NCI-H1417 treated with DMSO at 0.1 percent for 48 hours (cell line): ENCODE data around the gene FBN1.

Experiments
- DNase-seq: peaks from one replicate; lab custom pipeline; 2025; lab: John Stamatoyannopoulos, UW

The FBN1 gene

DNA sequence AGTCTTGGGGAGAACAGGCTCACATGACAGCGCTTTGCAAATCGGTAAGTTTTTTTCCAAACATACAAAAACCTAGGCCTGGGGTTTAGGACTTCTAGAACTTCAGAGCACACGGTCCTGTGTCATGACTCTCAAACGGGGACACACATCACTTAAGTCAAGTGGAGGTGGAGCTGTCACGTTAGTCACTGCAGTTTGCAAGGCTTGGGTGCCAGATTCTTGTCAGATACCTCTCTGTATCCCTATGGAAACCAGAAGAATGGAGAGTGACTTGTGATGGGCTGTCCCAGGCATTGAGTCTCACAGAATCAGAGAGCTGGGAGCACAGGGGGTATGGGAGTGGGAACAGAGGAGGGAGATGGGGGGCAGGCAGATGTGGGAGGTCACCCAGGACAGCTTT is 249.5 kb downstream of the FBN1 start:
- DNase-seq, result no peak

DNA sequence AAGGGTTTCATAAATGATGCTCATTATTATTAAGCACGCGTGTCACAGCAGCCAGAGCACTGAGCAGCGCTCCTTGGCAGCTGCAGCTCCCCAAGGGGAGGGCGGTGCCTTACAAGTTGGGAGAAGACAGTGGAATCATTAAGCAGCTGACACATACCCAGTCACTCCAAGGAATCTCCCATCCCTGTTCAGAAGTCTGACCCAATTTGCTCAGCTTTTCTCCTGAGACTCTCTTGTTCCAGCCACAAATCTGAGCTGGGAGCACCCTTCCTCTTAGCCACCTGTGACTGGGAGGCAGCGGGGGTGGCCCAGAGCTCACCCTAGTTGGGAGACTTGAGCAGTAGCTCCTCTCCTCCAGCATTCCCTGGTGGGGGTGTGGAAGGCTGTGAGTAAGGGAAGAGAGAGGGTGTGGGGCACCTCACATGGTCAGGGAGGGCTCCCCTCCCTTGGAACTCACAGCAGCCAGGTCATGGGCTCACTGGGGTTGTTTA is 249.9 kb downstream of the FBN1 start:
- DNase-seq, result no peak

DNA sequence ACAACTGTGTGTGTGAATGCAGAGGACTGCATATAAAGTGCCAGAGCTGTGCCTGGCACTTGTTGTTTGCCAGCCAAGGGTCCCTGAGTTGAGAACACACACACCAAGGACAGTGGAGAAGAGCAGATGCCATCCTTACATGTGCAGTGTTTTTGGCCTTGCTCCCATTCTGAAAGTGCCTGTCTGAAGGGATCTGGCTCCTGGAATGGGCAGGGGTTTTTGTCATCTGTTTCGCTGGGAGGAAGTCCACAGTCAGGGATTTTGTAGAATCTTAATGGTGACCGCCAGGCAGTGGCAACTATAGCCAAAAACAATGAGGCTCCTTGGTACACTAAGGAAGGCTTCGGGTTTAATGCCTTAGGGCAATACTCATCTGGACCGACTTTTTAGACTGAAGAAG is 250.5 kb downstream of the FBN1 start:
- DNase-seq, result no peak

DNA sequence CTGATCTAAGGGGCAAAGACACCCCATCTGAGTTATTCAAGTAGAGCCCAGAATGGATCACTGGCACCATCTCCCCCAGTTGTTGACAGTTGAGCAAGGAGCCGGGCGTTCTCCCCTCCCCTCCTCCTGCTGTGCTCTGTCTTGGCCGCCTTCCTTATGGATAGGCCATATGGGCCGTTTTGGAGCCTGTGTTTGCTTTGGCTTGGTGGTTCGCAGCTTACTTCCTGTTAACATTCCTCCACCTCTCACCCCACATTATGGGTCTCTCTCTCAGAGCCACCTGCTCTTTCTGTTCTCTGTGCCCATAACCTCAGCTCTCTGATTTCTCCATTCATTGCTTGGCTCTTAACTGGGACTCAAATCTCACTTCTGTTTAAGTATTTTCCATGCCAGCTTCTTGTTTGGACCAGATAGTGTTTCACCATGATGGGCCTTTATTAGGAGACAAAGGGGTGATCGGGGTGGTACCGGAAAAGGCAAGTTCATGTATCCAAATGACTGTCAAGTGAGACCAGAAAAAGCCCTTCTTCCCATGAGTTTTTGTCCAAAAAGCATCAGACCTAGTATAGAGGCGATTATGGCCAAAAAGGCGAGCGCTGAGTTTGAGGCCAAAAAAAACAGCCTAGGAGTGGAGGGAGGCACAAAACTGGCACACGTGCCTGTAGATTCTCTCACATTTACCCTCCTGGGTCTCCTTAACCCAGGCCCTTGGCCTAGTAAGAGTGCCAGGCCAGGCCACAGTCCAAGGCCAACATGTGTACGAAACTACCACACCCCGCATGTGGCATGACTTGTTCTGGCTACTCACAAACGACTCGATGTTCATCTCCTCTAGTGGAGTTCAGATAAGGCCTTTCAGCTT is 251.6 kb downstream of the FBN1 start:
- no peak for DNase-seq

DNA sequence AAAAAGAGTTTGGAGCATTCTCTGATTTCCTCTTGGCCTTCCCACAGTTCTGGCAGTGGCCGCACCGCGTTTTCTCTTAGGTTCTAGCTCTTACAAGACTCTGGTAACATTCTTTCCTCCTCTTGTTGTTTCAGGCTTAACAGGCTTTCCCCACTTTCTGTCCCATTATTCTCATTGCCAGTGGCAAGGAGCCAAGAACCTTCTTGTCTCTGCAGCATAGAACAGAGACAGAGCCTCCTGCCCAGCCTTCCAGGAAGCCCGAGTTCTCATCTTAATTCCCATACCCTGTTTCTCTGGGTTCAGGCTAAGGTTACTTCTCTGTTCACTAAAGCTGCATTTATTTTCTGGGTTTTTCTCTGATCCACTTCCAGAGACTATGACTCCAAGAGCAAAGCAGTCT is 253.2 kb downstream of the FBN1 start:
- no peak for DNase-seq

DNA sequence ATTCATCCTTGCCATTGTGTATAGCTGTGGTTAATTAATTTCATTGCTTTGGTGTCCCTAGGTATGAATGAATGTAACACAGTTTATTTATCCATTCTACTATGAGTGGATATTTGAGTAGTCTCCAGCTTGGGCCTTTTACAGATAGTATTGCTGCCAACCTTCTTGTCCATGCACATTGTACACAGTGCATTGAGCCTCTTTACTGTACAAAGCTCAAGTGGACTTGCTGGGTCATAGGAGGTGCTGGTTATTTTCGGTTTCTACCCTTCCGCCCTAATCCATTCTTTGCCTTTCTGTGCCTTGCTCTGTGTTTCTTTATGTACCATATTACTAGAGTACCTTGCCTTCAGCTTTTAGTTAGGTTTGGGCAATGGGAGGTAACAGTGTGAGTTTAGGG is 253.6 kb downstream of the FBN1 start:
- no peak for DNase-seq

DNA sequence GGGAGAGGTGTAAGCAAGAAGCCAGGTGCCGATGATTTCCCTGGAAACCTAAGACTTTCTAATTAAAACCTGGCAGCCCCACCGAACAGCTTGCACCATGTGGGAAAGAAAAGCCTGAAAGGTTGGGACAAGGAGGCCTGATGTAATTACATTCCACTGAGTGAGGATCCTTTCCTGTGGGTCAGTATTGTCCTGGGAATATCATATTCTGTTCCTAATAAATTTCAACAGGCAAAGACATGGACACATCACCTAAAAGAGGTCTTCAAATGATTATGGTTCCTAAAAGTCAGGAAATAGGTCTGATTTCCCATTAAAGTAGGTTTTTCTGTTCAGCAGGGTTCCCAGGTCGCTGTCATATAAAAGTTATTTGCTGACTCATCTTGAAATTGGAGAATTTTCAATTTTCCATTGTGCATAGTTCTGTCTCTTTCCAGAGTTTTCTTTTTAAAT is 255.8 kb downstream of the FBN1 start:
- no peak for DNase-seq

DNA sequence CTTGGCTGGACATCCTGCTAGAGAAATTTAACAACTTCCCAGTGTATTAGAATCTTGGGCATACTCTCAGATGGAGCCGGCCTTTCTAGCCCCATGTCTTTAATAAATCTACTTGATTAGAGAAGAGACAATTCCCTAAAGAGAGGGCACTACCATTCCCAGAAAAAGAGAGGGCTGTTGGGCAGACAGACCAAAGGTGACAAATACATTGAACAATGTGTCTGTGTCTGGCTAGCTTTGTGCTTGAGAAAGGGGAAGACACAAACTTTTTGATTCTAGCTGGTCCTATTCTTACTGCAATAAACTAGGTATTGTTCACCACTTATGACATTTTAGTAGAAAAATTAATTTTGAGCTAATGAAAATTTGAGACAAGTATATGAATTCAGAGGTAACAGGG is 256.6 kb downstream of the FBN1 start:
- DNase-seq, result no peak

DNA sequence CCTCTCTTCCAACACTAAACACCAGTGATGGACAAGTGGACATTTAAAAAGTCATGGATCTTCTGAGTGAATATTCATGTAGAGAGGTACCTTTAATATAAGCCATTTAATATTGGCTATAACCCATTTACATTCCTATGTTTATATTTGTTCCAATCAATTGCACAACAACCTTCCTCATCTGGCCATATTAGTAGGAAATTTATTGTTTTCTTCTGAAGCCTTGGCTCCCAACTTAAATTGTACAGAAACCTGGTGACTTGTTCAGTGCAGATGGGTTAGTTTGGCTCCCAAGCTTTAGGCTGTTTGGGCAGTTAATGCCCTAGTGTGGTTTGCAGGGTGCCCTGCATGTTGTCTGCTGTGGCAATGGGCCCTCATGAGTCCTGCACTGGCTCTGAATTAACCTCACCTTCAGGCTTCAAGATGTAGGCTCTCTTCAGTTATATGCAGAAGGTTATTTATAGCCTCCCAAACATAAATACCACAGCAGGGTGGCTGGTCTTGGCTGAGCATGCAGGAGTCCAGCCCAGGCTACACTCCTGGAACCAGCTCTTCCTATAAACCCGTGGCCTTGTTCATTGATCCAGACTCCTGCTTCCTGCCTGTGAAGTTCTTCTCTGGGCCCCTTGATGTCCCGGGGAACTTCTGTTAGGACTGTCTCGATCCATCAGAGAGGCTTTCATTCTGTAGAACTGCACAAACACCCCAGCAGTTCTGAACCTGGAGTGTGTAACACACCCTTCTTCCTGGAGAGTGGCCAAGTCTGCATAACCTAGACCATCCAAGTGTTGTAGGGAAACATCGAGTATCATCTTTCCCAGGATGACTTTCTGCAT is 257.3 kb downstream of the FBN1 start:
- DNase-seq, result no peak

DNA sequence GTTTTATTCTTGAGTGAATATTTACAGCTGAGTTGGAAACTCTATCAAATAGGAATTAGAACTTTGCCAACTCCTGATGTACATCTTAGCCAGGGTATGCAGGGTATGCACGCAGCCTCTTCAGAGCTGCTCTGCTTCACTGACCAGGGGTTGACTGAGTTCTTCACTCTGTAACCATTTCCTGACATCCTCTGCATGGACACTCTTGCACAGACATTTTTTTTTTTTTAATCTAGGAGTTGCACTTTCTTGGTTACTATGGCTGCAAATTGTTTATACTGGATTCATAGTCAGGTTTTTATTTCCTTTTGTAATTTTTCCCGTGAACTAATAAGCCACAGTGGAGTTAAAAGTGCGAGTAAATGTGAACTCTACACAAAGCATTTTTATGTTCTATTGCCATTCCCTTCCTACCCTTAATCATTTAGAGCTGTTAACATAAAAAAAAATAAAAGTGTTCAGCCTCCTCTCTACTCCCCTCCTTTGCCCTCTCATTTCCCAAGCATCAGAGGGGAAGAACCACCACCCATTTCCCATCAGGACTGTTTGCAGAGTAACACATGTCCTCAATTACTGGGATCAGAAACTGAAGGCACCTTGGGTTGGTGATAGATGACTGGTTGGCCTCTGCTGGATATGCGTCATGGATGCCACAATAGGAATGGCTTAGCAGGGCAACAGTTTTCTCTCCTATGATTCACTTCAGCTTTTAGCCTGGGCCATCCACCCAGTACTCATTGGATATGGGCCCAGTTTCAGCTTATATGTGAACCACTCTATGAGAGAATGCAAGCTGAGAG is 260.3 kb downstream of the FBN1 start:
- no peak for DNase-seq

DNA sequence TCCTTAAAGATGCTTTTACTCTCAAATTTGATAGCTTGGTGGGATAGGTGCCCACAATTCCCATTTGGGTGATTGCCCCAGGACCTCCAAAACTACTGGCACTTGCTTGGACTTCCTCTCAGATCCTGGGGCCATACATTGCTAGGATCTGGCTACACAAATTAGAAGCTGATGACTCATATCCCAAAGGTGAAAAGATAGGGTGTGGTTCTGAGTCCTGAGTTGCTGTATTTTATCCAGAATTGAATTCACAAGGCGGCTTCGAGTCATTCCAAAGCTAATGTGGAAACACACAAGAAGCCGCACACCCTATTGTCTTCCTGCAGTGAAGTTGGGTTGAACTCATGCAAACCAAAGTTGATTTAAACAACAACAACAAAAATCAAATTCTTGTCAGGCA is 260.9 kb downstream of the FBN1 start:
- no peak for DNase-seq

DNA sequence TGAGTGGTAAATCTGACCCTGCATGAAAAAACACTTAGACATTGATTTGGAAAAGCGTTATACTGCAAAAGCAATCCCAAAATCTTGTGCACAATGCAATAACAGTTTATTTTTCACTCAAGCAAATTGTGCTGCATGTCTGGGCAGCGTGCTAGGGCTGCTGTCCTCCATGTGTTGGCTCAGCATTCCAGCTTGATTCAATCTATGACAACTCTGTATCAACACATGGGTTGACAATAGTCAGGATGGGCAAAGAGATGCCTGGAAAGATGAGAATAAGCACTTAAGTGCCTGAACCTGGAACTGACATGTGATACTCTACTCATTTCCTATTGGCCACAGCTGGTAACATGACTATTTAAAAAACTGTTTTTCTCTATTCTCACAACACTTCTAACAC is 262.5 kb downstream of the FBN1 start:
- no peak for DNase-seq

DNA sequence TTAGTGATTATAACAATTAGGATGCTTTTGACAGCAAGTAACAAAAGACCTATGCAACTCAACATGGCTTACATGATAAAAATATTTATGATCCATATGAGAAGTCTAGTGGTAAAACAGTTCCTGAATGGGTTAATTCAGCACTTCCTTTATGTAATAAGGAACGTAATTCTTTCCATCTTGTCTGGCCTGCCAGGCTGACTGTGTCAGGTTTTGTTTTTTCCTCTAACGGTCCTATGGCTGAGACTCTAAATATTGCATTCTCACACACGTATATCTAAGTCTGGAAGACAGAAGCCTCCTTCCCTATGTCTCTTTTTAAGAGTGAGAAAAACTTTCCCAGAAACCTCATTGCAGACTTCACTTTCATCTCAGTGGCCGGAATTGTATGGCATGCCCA is 263.6 kb downstream of the FBN1 start:
- no peak for DNase-seq

DNA sequence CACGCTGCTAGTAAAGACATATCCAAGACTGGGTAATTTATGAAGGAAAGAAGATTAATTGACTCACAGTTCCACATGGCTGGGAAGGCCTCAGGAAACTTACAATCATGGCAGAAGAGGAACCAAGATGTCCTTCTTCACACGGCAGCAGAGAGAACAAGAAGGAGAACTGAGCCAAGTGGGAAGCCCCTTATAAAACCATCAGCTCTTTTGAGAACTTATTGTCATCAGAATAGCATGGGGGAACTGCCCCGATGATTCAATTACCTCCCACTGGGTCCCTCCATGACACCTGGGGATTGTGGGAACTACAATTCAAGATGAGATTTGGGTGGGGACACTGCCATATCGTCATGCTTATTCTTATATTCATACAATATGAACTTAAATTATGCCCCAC is 265.3 kb downstream of the FBN1 start:
- no peak for DNase-seq

DNA sequence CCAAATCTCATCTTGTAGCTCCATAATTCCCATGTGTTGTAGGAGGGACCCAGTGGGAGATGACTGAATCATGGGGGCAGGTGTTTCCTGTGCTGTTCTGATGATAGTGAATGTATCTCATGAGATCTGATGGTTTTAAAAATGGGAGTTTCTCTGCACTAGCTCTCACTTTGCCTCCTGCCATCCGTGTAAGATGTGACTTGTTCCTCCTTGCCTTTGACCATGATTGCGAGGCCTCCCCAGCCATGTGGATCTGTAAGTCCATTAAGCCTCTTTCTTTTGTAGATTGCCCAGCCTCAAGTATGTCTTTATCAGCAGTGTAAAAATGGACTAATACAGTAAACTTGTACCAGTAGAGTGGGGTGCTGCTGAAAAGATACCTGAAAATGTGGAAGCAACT is 269.7 kb downstream of the FBN1 start:
- no peak for DNase-seq

DNA sequence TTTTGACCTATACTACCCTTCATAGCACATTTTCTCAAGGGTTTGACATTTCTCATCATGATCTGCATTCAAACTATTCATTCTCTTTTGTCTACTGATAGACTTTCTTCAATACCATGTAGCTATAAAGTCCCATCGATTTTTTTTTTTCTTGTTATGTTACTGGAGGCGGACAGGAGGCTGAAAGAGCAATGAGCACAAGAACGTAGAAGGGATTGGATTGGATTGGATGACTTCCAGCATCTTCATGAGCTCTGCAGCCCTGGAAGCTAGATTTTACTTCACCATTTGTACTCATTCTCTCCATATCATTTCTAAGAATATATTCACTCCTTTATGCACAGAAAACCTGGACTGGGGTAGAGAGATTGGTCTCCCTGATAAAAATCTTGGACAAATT is 271.0 kb downstream of the FBN1 start:
- DNase-seq, result no peak

DNA sequence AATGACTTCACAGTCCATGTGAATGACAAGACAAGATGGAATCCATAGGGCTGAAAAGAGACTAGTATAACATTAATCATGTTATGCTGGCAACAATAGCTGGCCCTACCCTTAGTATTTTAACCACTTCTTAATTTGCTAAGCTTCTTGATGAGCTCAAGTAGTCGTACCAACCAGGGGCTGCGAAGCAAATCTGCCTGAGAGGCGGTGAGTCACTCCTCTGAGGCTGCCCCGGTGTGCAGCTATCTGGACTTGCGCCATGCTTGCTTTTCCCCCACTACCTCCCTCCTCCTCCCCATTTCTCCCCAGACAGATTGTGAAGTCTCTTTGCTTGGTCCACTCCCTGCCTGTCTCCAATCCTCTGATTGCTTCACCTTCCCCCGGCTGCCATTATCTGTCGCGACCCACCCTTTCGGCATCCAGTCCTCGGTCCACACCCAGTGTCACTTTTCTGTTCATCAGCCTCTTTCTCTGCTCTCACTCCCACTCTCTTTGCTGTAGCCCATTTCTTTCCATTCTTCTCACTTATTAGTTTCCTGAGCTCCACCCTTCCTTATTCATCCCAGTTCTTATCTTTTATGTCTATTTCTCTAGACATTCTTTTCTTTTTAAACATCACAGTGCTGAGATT is 271.6 kb downstream of the FBN1 start:
- DNase-seq, result no peak

DNA sequence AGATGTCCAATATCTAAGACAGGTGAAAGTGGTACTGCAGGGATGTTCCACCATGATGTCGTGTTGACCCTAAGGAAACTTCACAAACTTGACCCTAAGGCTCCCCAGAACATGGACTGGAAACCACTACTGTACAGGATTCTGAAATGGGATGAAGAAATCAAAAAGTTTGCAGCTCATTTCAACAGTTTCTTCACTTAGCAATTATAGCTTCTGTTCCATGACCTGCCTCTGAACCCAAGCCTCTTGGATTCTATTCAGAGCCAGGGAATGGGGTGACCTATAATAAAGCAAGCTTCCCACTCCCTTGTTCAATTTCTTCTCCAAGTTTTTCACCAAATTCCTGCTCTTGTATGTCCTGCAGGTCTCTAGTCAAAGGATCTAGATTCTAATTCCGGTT is 273.5 kb downstream of the FBN1 start:
- DNase-seq, result no peak

DNA sequence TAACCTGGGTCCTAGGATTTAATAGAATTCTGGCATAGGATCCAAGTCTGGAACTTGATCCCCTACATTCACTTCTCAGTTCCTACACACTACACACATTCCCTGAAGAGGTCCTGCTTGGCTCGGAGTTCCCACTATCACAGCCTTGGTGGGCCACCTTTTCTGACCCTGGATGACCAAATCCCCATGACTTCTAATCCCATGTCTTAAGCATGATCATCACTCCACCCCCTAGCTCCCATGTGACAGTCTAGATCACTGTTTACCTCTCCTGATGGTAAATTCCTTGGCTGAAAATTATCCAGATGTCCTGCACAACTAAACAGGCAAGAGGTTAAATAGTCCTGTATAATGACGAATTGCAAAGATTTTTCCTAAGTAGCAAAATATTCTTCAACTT is 274.0 kb downstream of the FBN1 start:
- no peak for DNase-seq

DNA sequence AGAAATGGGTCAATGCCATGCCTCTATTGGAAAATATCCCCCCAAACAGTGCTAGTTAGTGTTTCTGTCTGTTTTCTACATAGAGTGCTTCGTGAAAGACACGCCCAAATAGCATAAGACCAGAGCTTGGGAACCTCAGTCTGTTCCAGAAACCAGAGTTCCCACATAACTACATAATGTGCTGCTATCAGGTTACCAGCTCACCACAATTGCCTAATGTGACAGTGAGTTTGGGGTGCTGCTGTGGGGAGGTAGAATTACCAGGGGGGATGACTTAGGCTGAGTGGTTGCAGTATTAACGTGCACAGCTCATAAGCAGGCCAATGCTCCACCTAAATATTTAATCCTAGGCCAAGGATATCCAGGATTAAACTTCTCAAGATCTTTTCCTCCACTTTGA is 275.0 kb downstream of the FBN1 start:
- DNase-seq, result no peak

DNA sequence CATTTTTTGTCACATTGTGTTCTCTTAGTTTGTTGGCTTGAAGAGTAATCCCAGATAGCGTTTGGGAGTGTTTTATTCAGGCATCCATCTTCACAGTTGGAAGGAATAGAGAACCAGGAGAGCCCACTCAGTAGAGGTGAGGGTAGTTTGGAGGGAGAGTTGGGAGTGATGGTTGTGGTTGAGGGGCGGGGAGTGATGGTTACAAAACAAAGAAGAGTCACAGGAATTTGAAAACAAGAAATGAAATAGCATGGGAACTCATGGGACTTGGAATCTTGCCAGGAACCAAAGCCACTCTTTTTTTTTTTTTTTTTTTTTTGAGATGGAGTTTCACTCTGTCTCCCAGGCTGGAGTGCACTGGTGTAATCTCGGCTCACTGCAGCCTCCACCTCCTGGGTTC is 278.0 kb downstream of the FBN1 start:
- no peak for DNase-seq
